RPMI7951 (cell line): ENCODE data around the gene COQ10A. TPM values are rescaled to one million over a fixed set of nuclear protein-coding genes. Genes with fewer than 3 reads are reported as not detected.

Experiments used
- DNase-seq: peaks from one replicate; pipeline ENCODE4 v3.0.0-alpha.2; 2012; ENCODE audit warnings: low read depth
- total RNA-seq: library from RNA; depleted of rRNA; stranded (reverse); fragments of >200 nt; shearing (Covaris generic); gene quantifications from 2 replicates; pipeline ENCODE4 v1.2.3, GENCODE V29; 2014; rRNA removed

COQ10A gene
- total RNA-seq, 1 experiment from 2014 or later: 10.1 TPM

DNA sequence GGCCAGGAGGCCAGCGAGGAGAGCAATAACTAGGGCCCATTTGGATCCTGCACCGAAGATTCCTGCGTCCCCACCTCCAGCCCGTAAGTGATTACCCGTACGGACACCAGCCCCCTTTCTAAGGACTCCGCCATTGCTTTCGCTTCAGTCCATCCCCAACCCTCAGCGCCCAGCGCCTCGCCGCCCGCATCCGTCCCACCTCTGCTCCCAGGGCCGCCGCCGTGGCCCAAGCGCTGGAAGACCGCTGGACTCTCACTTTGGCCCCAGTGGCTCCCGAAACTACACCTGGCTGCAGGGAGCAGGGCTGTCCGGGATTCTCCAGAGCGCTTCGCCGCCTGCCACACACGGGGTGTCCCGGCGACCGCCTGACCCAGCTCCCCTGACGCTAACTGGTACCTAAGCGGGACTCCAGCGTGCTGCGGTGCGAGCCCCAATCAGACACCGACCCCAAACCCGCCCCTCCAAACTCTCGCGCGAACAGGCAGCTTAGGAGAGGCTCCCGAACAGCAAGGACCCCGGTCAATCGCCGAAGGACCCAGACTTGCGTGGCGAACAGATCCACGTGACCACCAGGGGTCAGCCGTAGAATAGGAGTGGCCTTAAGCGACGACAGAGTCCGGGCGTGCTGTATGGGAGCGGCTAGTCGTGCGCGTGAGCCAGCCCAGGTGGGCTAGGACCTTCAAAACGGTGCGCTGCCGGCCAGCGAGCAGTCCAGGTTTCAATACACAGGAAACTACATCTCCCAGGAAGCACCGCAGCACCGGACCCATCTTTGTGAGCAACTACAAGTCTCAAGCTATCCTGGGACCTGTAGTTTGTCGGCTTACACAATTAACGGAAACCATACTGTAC, 49.1 kb downstream of the COQ10A start, which contains the start of gene CNPY2:
CNPY2 (minus strand) TSS at position 367 of the 852 bp plus-strand sequence. CDS start 771 bp downstream, outside the sequence.
- peak; percentile 95 for DNase-seq

DNA sequence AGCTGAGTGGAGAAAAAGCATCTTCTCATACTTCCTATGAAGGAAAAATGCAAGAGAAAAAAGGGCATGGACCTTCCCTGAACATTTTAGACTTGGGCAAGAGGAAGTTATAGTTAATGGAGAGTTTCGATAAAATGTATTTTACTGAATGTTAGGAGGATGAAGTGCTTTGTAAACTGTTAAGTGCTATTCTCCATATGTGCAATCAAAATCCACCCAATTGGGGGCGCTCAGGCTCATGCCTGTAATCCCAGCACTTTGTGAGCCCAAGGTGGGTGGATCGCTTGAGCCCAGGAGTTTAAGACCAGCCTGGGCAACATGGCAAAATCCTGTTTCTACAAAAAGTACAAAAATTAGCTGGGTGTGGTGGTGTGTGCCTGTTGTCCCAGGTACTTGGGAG, 50.9 kb downstream of the COQ10A start:
- DNase-seq: no peak

Other genes starting within 250 kb of the COQ10A start
- 0.78 and 1.8 TPM in 2 replicates for gene IKZF4, start 245.9 kb upstream of the COQ10A start, total RNA-seq
- 1,489 and 2,299 TPM in 2 replicates for gene RPS26, start 225.0 kb upstream of the COQ10A start, total RNA-seq
- gene ERBB3, start 186.8 kb upstream of the COQ10A start, total RNA-seq: 3.0 and 5.4 TPM in 2 replicates
- 184 and 190 TPM in 2 replicates for gene PA2G4, start 162.4 kb upstream of the COQ10A start, total RNA-seq
- 2,792 and 3,380 TPM in 2 replicates for gene RPL41, start 150.3 kb upstream of the COQ10A start, total RNA-seq
- gene ZC3H10, start 148.7 kb upstream of the COQ10A start, total RNA-seq: 3.1 and 3.3 TPM in 2 replicates
- 179 and 193 TPM in 2 replicates for gene ESYT1, start 138.7 kb upstream of the COQ10A start, total RNA-seq
- gene MYL6B, start 114.4 kb upstream of the COQ10A start, total RNA-seq: 62.7 and 64.5 TPM in 2 replicates
- 3,182 and 3,310 TPM in 2 replicates for gene MYL6, start 108.6 kb upstream of the COQ10A start, total RNA-seq
- 29.8 and 35.7 TPM in 2 replicates for gene SMARCC2, start 77.5 kb upstream of the COQ10A start, total RNA-seq
- gene RNF41, start 45.0 kb upstream of the COQ10A start, total RNA-seq: 31.4 and 37.7 TPM in 2 replicates
- 68.1 and 72.1 TPM in 2 replicates for gene NABP2, start 42.6 kb upstream of the COQ10A start, total RNA-seq
- 0.36 TPM in 1 of 2 replicates, not detected in the other for gene SLC39A5, start 36.9 kb upstream of the COQ10A start, total RNA-seq
- gene ANKRD52, start 8.6 kb upstream of the COQ10A start, total RNA-seq: 8.7 and 10.6 TPM in 2 replicates
- gene CS, start 33.4 kb downstream of the COQ10A start, total RNA-seq: 89.0 and 110 TPM in 2 replicates
- gene CNPY2, start 49.0 kb downstream of the COQ10A start, total RNA-seq: 102 and 114 TPM in 2 replicates
- gene PAN2, start 67.1 kb downstream of the COQ10A start, total RNA-seq: 23.7 and 24.0 TPM in 2 replicates
- 0.36 and 1.3 TPM in 2 replicates for gene IL23A, start 71.9 kb downstream of the COQ10A start, total RNA-seq
- 56.0 and 65.0 TPM in 2 replicates for gene STAT2, start 93.2 kb downstream of the COQ10A start, total RNA-seq
- not detected in 2 replicates for gene APOF, start 95.9 kb downstream of the COQ10A start, total RNA-seq
- gene TIMELESS, start 182.5 kb downstream of the COQ10A start, total RNA-seq: 7.6 and 8.1 TPM in 2 replicates
- gene MIP, start 187.7 kb downstream of the COQ10A start, total RNA-seq: 0.24 and 0.29 TPM in 2 replicates
- 2.2 and 2.5 TPM in 2 replicates for gene SPRYD4, start 201.6 kb downstream of the COQ10A start, total RNA-seq
- 0.20 TPM in 1 of 2 replicates, not detected in the other for gene GLS2, start 221.2 kb downstream of the COQ10A start, total RNA-seq